Stimulated activated CD4-positive, alpha-beta T cell treated with anti-CD3 and anti-CD28 coated beads, TNF-alpha, amount 100 ng/mL, for 24 hours (primary cell): ENCODE data around the gene KCNAB1.
"Not testable (repeated sequence)": the region's sequence is repeated elsewhere in the genome, so short reads cannot be mapped to it uniquely, and the experiment has no call there.

ENCODE experiments used
- DNase-seq, 3 experiments: peaks; one replicate each; pipeline ENCODE4 v3.0.0-alpha.2; 2020; ENCODE audit warnings: low read depth in 3 of 3

KCNAB1 gene

DNA sequence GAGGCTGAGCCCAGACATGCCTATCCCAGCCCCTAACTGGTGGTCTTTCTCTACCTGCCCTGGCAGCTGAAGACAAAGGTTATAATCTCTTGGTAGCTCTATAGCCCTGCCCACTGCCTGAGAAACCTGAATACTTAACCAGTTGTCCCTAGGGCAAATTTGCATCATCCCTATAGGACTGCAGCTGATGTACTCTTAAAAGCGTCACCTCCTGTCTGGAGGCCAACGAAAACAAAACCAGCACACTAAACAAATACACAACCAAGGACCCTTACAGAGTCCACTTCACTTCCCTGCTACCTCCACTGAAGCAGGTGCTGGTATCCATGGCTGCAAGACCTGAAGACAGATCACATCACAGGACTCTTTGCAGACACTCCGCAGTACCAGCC, 98.0 kb downstream of the KCNAB1 start:
- no peak for DNase-seq

- not testable (repeated sequence) for DNase-seq
Observed at GRCh38 chr3:156222381-156222780, 102.0 kb downstream of the KCNAB1 start.

DNA sequence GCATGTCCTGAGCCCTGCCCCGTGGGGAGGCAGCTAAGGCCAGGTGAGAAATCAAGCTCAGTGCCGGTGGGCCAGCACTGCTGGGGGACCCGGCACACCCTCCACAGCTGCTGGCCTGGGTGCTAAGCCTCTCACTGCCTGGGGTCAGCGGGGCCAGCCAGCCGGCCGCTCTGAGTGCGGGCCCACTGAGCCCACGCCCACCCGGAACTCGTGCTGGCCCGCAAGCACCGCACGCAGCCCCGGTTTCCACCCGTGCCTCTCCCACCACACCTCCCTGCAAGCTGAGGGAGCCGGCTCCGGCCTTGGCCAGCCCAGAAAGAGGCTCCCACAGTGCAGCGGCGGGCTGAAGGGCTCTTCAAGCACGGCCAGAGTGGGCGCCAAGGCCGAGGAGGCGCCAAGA, 103.7 kb downstream of the KCNAB1 start:
- DNase-seq: not testable (repeated sequence)

GRCh38 chr3:156226676-156227420, 106.5 kb downstream of the KCNAB1 start:
- DNase-seq: no peak

GRCh38 chr3:156227704-156228103, 107.3 kb downstream of the KCNAB1 start:
- DNase-seq: no peak

- DNase-seq: no peak
Observed at GRCh38 chr3:156230278-156230900, 110.0 kb downstream of the KCNAB1 start.

GRCh38 chr3:156231221-156231620, 110.8 kb downstream of the KCNAB1 start:
- not testable (repeated sequence) for DNase-seq

GRCh38 chr3:156233876-156234275, 113.5 kb downstream of the KCNAB1 start:
- no peak for DNase-seq

- DNase-seq: no peak
Observed at GRCh38 chr3:156236556-156237260, 116.3 kb downstream of the KCNAB1 start.

- DNase-seq: no peak
Observed at GRCh38 chr3:156240642-156241041, 120.3 kb downstream of the KCNAB1 start.

- DNase-seq: no peak
Observed at GRCh38 chr3:156246961-156247725, 126.8 kb downstream of the KCNAB1 start.

GRCh38 chr3:156250550-156250949, 130.2 kb downstream of the KCNAB1 start:
- no peak for DNase-seq

GRCh38 chr3:156251424-156251823, 131.0 kb downstream of the KCNAB1 start:
- DNase-seq: no peak

DNA sequence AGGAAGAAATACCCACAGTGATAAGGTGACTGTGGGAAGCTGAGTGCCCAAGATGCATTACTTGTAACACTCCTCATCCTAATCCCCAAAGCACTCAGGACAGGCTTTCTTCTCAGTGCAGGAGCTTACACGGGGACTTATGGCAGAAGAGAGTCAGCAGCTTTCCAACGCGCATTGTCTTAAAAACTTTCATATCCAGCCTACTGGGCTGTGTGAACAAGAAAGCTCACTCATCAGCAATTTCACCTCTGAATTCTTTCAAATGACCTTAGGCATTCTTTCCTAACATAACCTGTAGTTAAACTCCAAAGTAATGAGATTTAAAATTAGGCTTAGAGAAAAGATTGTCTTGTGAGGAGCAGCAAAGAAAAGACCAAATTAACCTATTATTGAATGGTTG, 132.3 kb downstream of the KCNAB1 start:
- no peak for DNase-seq

- DNase-seq: no peak
Observed at GRCh38 chr3:156253150-156253549, 132.8 kb downstream of the KCNAB1 start.

DNA sequence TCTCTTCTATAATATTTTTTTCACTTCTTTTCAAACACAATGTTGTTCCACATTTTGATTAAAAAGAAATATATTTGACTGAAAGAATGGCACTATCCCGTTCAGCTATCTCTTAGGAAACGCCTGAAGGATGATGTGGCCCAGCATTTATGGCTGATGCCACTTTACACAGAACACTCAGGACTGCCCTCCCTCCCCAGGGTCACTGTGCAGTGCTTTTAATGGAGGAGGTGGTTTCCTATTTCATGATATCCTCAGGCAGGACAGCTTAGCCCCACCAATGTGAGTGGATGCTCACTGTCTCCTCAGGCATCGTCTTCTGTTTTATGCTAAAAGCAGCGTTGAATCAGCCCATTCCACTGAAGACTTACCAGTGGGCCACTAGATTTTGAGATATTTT, 135.9 kb downstream of the KCNAB1 start:
- DNase-seq: no peak

DNA sequence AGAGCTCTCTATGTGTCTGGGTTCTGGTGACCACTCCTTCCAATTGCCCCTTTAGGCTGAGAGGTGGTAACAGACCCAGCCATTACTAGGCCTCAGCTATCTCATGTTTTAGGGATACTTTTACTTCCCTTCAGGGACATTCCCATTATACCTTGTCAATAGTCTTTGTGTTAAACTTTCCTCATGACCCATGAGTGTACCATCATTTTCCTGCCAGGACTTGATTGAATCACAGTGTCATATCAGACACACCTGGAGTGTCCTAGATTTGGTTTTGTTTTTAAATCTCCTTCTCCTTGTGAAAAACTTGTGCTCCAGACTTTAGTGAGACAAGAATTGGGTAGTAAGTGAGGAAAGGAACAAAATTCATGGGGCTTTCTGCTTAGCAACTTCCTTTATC, 136.6 kb downstream of the KCNAB1 start:
- no peak for DNase-seq

GRCh38 chr3:156258301-156258700, 137.9 kb downstream of the KCNAB1 start:
- no peak for DNase-seq

- DNase-seq: no peak
Observed at GRCh38 chr3:156259896-156260295, 139.5 kb downstream of the KCNAB1 start.

- DNase-seq: no peak
Observed at GRCh38 chr3:156260331-156260730, 140.0 kb downstream of the KCNAB1 start.

DNA sequence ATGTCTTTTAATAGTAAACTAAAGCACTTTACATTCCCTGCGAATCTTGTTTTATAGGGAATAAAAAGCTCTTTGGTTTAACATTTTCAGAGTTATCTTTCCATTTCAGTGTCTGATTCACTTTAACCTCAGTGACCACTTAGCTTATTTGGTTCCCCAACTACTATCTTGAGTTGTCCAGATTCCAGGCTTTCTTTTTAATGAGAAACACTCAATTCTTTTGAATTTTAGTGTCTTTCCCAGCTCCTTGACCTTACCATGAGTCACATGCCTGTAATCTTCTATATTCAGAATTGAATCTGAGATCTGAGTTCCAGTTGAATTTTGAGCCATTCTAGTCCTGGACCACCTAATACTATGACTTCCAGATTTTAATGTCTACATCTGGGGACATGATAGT, 144.4 kb downstream of the KCNAB1 start:
- DNase-seq: no peak

DNA sequence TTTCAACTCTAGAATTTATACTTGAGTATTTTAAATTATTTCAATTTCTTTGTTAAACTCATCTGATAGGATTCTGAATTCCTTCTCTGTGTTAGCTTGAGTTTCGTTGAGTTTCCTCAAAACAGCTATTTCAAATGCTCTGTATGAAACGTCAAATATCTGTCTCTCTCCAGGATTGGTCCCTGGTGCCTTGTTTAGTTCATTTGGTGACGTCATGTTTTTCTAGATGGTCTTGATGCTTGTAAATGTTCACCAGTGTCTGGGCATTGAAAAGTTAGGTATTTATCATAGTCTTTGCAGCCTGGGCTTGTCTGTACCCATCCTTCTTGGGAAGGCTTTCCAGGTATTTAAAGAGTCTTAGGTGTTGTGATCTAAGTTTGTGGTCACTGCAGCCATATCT, 151.1 kb downstream of the KCNAB1 start:
- DNase-seq: no peak
